GM08714 (cell line): ENCODE measurements around the gene C15orf40.
A peak's percentile ranks its signal among the peaks of the same experiment; 100 is the strongest.
"Not testable (repeated sequence)": the region's sequence is repeated elsewhere in the genome, so short reads cannot be mapped to it uniquely, and the experiment has no call there.

Experiments used
- H3K4me3 ChIP-seq: fragments of 200-500 bp; sonication (Bioruptor generic); 2 replicates; pipeline ENCODE4 v1.5.1; 2014; ENCODE audit warnings: mild to moderate bottlenecking, low read length, inconsistent platforms
- ZNF274 ChIP-seq: IDR thresholded peaks from 2 replicates; pipeline ENCODE4 v1.6.1; 2012; ENCODE audit warnings: mild to moderate bottlenecking, low read depth, low read length

The C15orf40 gene

GRCh38 chr15:83011271-83012075, at the start of gene C15orf40:
Gene C15orf40, minus strand, starts transcription at chr15:83011639. Its CDS starts 32 bp downstream, at chr15:83011607.
- H3K4me3 ChIP-seq, result peak within 1 kb of the TSS; percentile 82
- TF ChIP-seq ZNF274, result no peak

- H3K4me3 ChIP-seq, result no peak overlapping the region
- TF ChIP-seq ZNF274, result no peak
Observed at GRCh38 chr15:83057696-83058376, 46.4 kb upstream of the C15orf40 start.

GRCh38 chr15:83057002-83057401, 45.6 kb upstream of the C15orf40 start:
- TF ChIP-seq ZNF274, result no peak
- no peak overlapping the region for H3K4me3 ChIP-seq

- no peak overlapping the region for H3K4me3 ChIP-seq
- TF ChIP-seq ZNF274, result no peak
Observed at GRCh38 chr15:83053151-83053550, 41.7 kb upstream of the C15orf40 start.

GRCh38 chr15:83046558-83047127, 35.2 kb upstream of the C15orf40 start:
- no peak overlapping the region for H3K4me3 ChIP-seq
- no peak for TF ChIP-seq ZNF274

- no peak for TF ChIP-seq ZNF274
Observed at GRCh38 chr15:83044156-83044555, 32.7 kb upstream of the C15orf40 start.

GRCh38 chr15:83039206-83039605, 27.8 kb upstream of the C15orf40 start:
- TF ChIP-seq ZNF274, result no peak
- H3K4me3 ChIP-seq, result no peak overlapping the region

More at GRCh38 chr15:83044156-83044555, 32.7 kb upstream of the C15orf40 start:
- no peak overlapping the region for H3K4me3 ChIP-seq

GRCh38 chr15:83036253-83036652, 24.8 kb upstream of the C15orf40 start:
- no peak overlapping the region for H3K4me3 ChIP-seq
- no peak for TF ChIP-seq ZNF274

GRCh38 chr15:83031234-83031633, 19.8 kb upstream of the C15orf40 start:
- not testable (repeated sequence) for H3K4me3 ChIP-seq

GRCh38 chr15:83030021-83030420, 18.6 kb upstream of the C15orf40 start:
- no peak overlapping the region for H3K4me3 ChIP-seq
- no peak for TF ChIP-seq ZNF274

GRCh38 chr15:83018436-83018835, 7.0 kb upstream of the C15orf40 start:
- H3K4me3 ChIP-seq, result no peak overlapping the region
- no peak for TF ChIP-seq ZNF274

- no peak for TF ChIP-seq ZNF274
- H3K4me3 ChIP-seq, result no peak overlapping the region
Observed at GRCh38 chr15:83016906-83017305, 5.5 kb upstream of the C15orf40 start.

- no peak for TF ChIP-seq ZNF274
- no peak overlapping the region for H3K4me3 ChIP-seq
Observed at GRCh38 chr15:83015361-83015760, 3.9 kb upstream of the C15orf40 start.

- no peak for TF ChIP-seq ZNF274
- H3K4me3 ChIP-seq, result no peak overlapping the region
Observed at GRCh38 chr15:83014205-83014653, 2.8 kb upstream of the C15orf40 start.

- TF ChIP-seq ZNF274, result no peak
- no peak overlapping the region; the same call in 1 of the 2 replicates for H3K4me3 ChIP-seq
Observed at GRCh38 chr15:83012636-83013035, 1.2 kb upstream of the C15orf40 start.
